NT2/D1 (cell line): ENCODE data around the gene CCER1.

Experiments
- SUZ12 ChIP-seq: IDR thresholded peaks from 2 replicates; pipeline ENCODE4 v1.6.1; 2011; ENCODE audit not compliant: insufficient read length, insufficient read depth; ENCODE audit errors: extremely low read depth
- YY1 ChIP-seq: IDR thresholded peaks from 2 replicates; pipeline ENCODE4 v1.6.1; 2011; ENCODE audit not compliant: insufficient read length, insufficient read depth
- ZNF274 ChIP-seq: IDR thresholded peaks from 2 replicates; pipeline ENCODE4 v1.6.1; 2011; ENCODE audit warnings: mild to moderate bottlenecking, low read depth, low read length

GRCh38 chr12:90964616-90965015, 9.6 kb upstream of the CCER1 start:
- no peak for TF ChIP-seq ZNF274
- no peak for TF ChIP-seq YY1
- no peak for TF ChIP-seq SUZ12
